ENCODE data around the gene PARD3B. TPM values are rescaled to one million over a fixed set of nuclear protein-coding genes. Genes with fewer than 3 reads are reported as not detected.

PARD3B gene
- total RNA-seq, 1 experiment from 2014 or later = 10.1 TPM

GRCh38 chr2:204945376-204945775 is 400.1 kb downstream of the PARD3B start:
- intact Hi-C loops (cut with micrococcal nuclease; ENCODE audit: unreplicated experiment) = no loop called here
- no peaks in the 10 kb centered on the region for H3K27me3 Mint-ChIP-seq (ENCODE audit: unreplicated experiment)
- no peak for DNase-seq
- TF ChIP-seq, protein P1, sequence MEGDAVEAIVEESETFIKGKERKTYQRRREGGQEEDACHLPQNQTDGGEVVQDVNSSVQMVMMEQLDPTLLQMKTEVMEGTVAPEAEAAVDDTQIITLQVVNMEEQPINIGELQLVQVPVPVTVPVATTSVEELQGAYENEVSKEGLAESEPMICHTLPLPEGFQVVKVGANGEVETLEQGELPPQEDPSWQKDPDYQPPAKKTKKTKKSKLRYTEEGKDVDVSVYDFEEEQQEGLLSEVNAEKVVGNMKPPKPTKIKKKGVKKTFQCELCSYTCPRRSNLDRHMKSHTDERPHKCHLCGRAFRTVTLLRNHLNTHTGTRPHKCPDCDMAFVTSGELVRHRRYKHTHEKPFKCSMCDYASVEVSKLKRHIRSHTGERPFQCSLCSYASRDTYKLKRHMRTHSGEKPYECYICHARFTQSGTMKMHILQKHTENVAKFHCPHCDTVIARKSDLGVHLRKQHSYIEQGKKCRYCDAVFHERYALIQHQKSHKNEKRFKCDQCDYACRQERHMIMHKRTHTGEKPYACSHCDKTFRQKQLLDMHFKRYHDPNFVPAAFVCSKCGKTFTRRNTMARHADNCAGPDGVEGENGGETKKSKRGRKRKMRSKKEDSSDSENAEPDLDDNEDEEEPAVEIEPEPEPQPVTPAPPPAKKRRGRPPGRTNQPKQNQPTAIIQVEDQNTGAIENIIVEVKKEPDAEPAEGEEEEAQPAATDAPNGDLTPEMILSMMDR (IDR thresholded peaks at IDR 0.05; ENCODE audit: unreplicated experiment) = no peak
- no TSS peak for BruUV-seq (replicated peaks)
- peaks cover 17% of the 10 kb centered on the region for H3K9me3 Mint-ChIP-seq (ENCODE audit: low read depth, unreplicated experiment)
- no peaks in the 10 kb centered on the region for H3K36me3 Mint-ChIP-seq (ENCODE audit: insufficient read depth, unreplicated experiment)
- CTCF ChIA-PET = no interaction called here
- no peak overlapping the region for H3K4me3 Mint-ChIP-seq (ENCODE audit: low read depth, unreplicated experiment)
- no peak overlapping the region for H3K27ac Mint-ChIP-seq (ENCODE audit: unreplicated experiment)
- peaks cover 45% of the 10 kb centered on the region for H3K4me1 Mint-ChIP-seq (ENCODE audit: low read depth, unreplicated experiment)

- CTCF ChIA-PET = interaction anchor here (0.5 kb wide), 1 partner anchor 773 kb away, joined by 3 read pairs; no protein-coding TSS in a partner anchor
- TF ChIP-seq, protein P1 (IDR thresholded peaks at IDR 0.05; ENCODE audit: unreplicated experiment) = no peak
- no peak overlapping the region for H3K4me3 Mint-ChIP-seq (ENCODE audit: low read depth, unreplicated experiment)
- intact Hi-C loops (cut with micrococcal nuclease; ENCODE audit: unreplicated experiment) = loop anchor here (1.0 kb wide), 1 partner anchor 50 kb away; no protein-coding TSS in a partner anchor
- H3K9me3 Mint-ChIP-seq (ENCODE audit: low read depth, unreplicated experiment) = peaks cover 17% of the 10 kb centered on the region
- peaks cover 49% of the 10 kb centered on the region for H3K4me1 Mint-ChIP-seq (ENCODE audit: low read depth, unreplicated experiment)
- DNase-seq = no peak
- H3K27me3 Mint-ChIP-seq (ENCODE audit: unreplicated experiment) = no peaks in the 10 kb centered on the region
- no TSS peak for BruUV-seq (replicated peaks)
- H3K36me3 Mint-ChIP-seq (ENCODE audit: insufficient read depth, unreplicated experiment) = no peaks in the 10 kb centered on the region
- H3K27ac Mint-ChIP-seq (ENCODE audit: unreplicated experiment) = no peak overlapping the region
These were observed 401.6 kb downstream of the PARD3B start for GRCh38 chr2:204946892-204947291.

DNA sequence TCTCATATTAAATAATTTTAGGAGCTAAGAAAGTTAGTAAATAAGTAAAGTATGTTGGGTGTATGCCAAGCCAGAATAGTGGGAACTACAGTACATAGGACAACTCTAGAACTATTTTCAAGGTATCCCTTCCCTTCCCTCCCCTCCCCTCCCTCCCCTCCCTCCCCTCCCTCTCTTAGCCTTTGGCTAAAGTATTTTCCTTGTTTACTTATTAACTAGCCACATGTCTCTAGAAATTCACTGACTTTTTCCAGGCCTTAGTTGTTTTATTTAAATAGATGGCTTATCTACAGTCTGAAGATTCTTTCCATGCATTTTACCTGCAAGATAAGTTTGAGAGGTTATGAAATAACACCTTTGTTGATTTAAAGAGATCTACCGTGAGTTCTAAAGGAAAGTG is 402.1 kb downstream of the PARD3B start:
- intact Hi-C loops (cut with micrococcal nuclease; ENCODE audit: unreplicated experiment) = loop anchor here (1.0 kb wide), 1 partner anchor 50 kb away; no protein-coding TSS in a partner anchor
- Mint-ChIP-seq H3K27ac (ENCODE audit: unreplicated experiment) (peak overlapping the region; percentile 71), H3K27me3 (ENCODE audit: unreplicated experiment) (no peaks in the 10 kb centered on the region), H3K4me1 (ENCODE audit: low read depth, unreplicated experiment) (peaks cover 49% of the 10 kb centered on the region), H3K36me3 (ENCODE audit: insufficient read depth, unreplicated experiment) (no peaks in the 10 kb centered on the region), H3K4me3 (ENCODE audit: low read depth, unreplicated experiment) (no peak overlapping the region), H3K9me3 (ENCODE audit: low read depth, unreplicated experiment) (peaks cover 17% of the 10 kb centered on the region)
- DNase-seq = no peak
- TF ChIP-seq, protein P1 (IDR thresholded peaks at IDR 0.05; ENCODE audit: unreplicated experiment) = no peak
- BruUV-seq (replicated peaks) = no TSS peak
- CTCF ChIA-PET = interaction anchor here (0.5 kb wide), 1 partner anchor 46 kb away, joined by 5 read pairs; no protein-coding TSS in a partner anchor

DNA sequence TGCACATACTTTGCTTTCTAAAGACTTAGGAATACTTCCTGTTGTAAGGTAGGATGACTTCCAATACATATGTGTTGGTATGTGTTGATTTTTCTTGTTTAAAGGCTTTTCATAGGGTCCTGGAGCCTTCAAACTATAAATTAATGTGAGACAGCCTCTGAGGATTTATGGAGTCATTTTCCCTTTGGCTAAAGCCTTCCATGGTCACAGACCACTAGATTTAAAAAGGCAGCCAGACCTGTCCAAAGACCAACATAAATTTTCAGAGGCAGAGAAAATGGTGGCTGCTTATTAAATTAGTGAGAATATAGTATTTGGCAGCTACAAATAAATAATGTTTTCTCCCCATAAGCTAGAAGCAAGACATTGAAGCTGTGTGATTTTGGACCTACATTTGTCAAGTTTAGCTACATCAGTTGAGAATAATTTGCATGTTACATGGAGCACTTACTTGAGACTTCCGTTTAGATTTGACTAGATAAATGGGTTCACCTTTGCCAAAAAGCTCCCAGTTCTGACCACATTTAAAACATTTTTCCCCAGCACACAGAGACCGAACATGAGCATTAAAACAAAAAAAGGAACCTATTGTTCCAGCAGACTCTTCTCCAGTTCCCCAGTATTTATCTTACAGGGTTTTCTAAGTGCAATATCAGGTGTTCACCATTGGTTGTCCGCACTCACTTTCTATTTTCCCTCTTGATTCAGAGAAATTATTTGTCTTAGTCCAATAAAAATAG is 402.9 kb downstream of the PARD3B start:
- H3K4me1 Mint-ChIP-seq (ENCODE audit: low read depth, unreplicated experiment) = peaks cover 49% of the 10 kb centered on the region
- peak overlapping the region; percentile 71 for H3K27ac Mint-ChIP-seq (ENCODE audit: unreplicated experiment)
- BruUV-seq (replicated peaks) = no TSS peak
- intact Hi-C loops (cut with micrococcal nuclease; ENCODE audit: unreplicated experiment) = no loop called here
- peaks cover 17% of the 10 kb centered on the region for H3K9me3 Mint-ChIP-seq (ENCODE audit: low read depth, unreplicated experiment)
- H3K27me3 Mint-ChIP-seq (ENCODE audit: unreplicated experiment) = no peaks in the 10 kb centered on the region
- TF ChIP-seq, protein P1 (IDR thresholded peaks at IDR 0.05; ENCODE audit: unreplicated experiment) = no peak
- CTCF ChIA-PET = interaction anchor here (0.5 kb wide), 1 partner anchor 47 kb away, joined by 5 read pairs; no protein-coding TSS in a partner anchor
- no peaks in the 10 kb centered on the region for H3K36me3 Mint-ChIP-seq (ENCODE audit: insufficient read depth, unreplicated experiment)
- no peak for DNase-seq
- no peak overlapping the region for H3K4me3 Mint-ChIP-seq (ENCODE audit: low read depth, unreplicated experiment)
